HG03439 (cell line): ENCODE results near the gene ITSN1.
"Not testable (repeated sequence)": the region's sequence is repeated elsewhere in the genome, so short reads cannot be mapped to it uniquely, and the experiment has no call there.

Experiments
- ATAC-seq: cut with Tn5 transposase; IDR thresholded peaks from one replicate; pipeline ENCODE4 v1.9.1; 2021; ENCODE audit warnings: mild to moderate bottlenecking, moderate library complexity; ENCODE audit not compliant: unreplicated experiment

The ITSN1 gene

DNA sequence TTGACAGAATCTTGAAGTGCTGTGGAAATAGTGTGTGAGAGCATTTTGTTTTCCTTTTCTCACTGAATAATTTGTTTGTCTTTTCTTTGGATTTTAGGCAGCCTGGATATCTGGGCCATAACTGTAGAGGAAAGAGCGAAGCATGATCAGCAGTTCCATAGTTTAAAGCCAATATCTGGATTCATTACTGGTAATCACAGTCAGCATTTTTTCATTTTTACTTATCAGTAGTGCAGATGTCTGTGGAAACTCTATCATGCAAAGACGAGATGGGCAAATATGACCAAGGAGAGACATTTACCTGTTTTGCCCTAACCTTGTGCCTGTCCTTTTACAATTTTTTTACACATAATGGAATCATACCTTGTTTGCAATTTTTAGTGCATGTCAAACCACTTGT lies 78.8 kb downstream of the ITSN1 start:
- no peak for ATAC-seq

DNA sequence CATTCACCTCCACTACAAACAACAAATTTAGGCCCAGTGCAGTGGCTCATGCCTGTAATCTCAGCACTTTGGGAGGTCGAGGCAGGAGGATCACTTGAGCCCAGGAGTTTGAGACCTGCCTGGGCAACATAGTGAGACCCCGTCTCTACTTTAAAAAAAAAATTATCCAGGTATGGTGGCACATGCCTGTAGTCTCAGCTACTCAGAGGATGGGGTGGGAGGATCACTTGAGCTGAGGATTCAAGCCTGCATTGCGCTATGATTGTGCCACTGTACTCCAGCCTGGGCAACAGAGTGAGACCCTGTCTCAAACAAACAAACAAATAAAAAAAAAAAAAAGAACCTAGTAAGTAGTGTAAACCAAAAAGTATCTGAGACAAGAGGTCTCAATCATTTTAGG lies 86.8 kb downstream of the ITSN1 start:
- not testable (repeated sequence) for ATAC-seq

DNA sequence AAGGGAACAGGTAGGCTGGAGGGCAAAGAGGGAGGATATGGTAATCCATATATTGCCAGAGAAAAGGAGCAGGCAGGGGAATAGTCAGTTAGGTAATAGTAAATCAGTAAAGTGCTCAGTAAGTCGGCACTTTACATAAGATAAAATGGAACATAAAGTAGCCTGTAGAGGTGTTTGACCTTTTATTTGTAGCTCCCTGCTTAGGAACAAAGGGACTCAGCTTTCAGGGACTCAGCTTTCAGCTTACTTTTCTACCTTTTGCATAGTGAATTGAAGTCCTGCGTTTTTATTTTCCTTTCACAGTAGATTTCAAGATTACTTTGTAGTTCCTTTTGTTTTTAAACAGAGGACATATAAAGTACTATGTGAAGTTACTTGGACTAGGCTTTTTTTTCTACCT lies 87.3 kb downstream of the ITSN1 start:
- ATAC-seq: no peak

DNA sequence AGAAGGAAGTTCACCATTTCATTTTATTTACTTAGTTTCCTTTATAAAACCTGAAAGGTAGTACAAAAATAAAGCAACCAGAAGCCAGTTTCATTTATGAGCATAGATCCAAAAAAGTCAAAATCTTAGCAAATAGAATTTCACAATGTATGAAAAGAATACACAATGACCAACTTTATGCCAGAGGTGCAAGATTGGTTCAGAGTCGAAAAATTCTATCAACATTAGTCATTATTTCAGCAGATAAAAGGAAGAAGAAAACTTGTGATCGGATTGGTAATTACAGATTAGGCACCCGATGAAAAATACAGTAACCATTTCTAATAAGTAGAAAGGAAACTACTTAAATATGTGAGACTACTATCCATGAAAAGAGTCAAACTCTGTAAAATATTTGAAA lies 89.1 kb downstream of the ITSN1 start:
- no peak for ATAC-seq

DNA sequence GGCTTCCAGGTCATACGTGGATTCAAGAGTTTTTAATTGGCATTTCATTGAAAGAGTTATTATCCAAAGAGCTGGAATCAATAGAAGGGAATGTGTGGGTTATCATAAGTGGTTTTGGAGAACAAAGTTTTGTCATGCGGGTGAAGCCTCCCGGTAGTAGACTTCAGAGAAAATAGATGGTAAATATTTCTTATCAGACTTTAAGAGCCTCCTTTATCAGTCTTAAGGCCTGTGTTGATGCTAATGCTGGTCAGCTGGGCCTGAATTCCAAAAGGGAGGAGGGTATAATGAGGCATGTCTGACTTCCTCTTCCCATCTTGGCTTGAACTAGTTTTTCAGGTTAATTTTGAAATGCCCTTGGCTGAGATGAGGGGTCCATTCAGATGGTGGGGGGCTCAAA lies 89.7 kb downstream of the ITSN1 start:
- no peak for ATAC-seq

DNA sequence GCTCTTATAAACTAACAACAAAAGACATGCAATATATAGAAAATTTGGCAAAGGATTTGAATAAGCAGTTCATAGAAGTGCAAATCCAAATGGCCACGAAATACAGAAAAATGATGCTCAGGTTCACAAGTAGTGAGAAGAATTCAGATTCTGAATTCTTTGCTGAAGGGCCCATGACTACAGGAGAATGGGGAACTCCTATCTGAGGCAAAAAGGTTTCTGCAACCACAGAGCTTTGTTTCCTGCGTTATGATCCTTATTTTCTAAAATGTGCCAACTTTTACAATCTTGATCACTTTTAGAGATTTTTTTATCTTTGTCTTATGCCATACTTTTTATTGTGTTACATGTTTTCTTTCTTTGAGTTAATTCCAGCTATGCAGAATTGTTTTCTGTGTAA lies 91.3 kb downstream of the ITSN1 start:
- no peak for ATAC-seq

DNA sequence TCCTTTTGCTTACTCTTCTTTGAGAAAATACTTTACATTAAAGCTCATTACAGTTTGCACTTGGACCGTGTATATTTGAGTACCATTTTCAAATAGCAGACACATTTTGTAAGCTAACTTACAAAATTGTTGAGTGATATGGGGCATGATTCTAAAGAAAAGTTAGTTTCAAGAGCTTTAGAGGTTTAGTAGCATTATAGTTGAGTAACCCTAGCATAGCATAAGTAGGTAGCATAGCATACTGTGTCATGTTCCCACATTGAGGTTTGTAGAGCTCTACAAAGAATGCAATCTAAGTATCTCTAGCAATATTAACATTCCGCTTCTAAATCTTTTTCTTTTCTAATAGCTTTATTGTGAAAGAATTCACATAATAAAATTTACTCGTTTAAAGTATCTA lies 92.0 kb downstream of the ITSN1 start:
- no peak for ATAC-seq

DNA sequence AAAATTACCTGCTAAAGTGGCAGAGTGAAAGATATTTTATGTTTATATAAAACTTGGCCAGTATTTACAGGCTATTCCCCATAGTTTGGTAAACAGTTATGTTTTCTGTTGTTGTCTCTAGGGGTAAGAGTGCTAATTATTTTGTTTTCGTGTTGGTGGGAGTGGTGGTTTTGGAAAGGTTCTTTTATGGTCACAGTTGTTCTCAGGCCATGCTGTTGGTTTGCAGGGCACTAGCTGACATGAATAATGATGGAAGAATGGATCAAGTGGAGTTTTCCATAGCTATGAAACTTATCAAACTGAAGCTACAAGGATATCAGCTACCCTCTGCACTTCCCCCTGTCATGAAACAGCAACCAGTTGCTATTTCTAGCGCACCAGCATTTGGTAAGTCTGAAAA lies 92.5 kb downstream of the ITSN1 start:
- ATAC-seq: no peak

DNA sequence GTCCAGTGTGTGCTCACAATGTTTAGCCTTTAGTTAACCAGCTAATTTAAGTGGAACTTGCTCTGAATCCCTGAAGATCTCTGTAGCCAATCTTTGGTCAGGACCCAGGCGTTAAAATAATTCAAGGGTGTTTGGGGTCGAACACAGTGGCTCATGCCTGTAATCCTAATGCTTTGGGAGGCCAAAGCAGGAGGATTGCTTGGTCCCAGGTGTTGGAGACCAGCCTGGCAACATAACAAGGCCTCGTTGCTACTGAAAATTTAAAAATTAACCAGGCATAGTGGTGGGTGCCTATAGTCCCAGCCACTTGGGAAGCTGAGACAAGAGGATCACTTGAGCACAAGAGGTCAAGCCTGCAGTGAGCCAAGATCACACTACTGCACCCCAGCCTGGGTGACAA lies 94.3 kb downstream of the ITSN1 start:
- ATAC-seq: no peak

DNA sequence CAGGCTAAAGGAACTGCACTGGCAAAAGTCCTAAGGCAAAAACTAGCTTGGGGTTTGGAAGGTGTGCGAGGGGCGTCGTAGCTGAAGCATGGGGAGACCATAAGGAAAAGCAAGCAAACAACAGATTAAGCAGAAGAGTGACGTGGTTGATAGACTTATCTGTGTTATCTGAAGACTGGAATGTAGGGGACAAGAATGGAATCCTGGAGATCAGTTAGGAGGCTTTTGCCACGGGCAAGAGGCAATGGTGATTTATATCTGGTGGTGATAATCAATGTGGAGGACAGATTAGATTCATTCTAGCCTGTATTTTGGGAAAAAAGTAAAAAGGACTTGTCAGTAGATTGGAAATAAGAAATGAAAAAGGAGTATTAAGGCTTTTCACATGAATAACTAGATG lies 97.4 kb downstream of the ITSN1 start:
- ATAC-seq: no peak

DNA sequence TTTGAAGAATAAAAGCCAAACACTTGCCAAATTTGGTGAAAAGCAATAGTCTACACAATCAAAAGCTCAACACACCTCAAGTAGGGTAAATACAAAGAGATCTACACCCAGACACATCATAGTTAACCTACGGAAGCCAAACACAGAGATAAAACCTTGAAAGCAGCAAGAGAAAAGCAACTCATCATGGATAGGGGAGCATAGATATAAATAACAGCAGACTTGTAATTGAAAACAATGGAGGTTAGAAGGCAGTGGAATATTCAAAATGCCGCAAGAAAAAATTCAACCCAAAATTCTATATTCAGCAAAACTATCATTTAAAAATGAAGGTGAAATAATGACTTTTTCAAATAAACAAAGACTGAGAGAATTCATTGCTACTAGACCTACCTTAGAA lies 105.1 kb downstream of the ITSN1 start:
- ATAC-seq: no peak

DNA sequence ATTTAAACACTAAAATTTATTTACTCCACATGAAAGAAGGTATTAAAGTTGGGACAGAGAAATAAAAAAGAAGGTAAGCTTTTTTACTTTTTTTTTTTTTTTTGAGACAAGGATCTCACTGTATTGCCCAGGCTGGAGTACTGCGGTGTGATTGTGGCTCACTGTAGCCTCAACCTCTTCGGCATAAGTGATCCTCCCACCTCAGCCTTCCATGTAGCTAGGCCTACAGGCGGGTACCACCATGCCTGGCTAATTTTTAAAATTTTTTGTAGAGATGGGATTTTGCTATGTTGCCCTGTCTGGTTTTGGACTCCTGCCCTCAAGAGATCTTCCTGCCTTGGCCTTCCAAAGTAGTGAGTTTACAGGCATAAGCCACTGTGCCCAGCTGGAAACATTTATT lies 106.6 kb downstream of the ITSN1 start:
- ATAC-seq: no peak

DNA sequence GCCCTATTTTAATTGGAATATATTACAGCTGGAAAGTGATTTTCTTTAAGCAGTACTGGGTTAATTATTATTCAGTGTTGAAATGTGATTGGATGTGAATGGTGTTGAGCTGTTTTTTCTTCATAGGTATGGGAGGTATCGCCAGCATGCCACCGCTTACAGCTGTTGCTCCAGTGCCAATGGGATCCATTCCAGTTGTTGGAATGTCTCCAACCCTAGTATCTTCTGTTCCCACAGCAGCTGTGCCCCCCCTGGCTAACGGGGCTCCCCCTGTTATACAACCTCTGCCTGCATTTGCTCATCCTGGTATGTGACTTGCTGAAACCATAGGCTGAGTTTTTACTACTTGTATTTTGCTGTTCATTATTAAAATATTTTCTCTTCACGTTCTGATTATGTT lies 107.7 kb downstream of the ITSN1 start:
- ATAC-seq: no peak

DNA sequence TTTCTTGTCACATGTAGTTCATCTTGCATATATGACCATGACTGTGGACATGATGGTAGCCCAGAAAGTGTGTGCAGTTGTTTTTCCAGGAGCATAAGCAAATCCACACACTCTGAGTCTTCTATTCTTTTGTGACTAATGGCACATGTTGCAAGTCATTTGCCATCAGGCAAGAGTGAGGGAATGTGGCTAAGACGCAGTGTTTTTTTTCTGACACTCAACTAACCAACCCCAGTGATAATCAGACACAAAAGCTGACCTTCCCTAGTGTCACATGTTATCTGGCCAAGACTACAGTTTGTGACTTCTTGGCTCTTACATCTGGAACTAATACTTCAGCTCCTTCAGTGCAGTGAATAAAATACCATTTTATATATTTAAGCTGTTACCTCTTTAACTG lies 108.8 kb downstream of the ITSN1 start:
- no peak for ATAC-seq

DNA sequence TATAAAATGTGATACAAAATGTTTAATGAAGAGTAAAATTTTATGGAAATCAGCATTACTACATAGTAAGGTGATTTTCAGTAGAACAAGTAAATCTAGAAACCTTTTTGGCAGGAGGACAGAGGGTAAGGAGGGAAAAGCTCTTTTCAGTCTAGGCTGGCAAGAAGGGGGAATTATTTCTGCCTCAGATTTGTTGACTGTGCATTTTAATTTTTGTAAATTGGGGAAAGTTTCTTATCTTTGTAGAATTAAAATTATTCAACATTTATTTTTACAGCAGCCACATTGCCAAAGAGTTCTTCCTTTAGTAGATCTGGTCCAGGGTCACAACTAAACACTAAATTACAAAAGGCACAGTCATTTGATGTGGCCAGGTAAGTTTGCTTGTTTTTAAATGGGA lies 109.2 kb downstream of the ITSN1 start:
- no peak for ATAC-seq

DNA sequence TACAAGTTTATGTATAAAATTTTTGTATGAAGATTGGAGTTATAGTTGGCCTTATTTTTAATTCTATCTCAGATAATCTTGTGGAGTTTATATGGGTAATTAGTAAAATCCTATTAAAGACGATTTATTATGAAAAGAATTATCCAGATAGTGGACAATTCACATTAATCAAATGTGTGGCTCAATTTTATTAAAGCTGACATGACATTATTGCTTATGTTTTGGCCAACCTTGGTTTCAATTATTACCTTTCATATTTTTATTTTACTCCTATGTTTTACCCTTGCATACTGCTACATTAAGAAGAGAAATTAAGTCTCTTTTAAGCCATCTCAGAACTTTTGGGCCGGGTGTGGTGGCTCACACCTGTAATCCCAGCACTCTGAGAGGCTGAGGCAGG lies 110.0 kb downstream of the ITSN1 start:
- no peak for ATAC-seq

DNA sequence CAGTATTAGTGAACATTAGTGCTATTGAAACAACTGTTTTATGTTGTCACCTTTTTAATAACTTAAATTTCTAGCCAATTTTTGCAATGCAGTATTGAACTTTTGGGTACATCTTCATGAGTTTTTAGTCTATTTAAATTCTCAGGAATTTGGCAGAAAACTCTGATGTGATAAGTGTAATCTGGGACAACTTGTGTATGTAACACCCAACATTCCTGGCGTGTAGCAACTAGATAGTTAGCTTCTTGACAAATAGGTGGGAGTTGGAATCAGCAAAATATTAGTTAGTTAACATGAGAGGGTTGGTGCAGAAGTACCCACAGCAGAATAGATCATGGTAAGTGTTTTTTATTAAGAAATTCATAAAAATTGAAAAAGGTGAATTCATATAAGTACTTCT lies 111.6 kb downstream of the ITSN1 start:
- ATAC-seq: no peak

DNA sequence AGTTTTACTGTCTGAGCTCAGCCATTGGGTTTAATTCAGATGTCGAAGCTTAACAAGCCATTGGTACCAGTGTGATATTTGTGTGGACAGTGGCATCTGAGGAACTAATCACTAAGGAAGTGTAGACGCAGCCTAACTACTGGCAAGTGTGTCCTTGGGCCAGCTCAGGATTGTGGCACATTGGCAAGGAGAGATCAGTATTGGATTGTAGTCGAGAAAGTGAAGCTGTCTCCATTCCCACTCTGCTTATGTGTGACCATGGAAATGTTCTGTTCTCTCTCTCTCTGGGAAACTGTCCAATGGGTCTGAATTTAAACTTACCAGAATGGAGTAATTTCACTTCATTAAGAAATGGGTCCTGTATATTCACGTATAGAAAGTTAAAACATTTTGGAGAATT lies 112.2 kb downstream of the ITSN1 start:
- no peak for ATAC-seq

DNA sequence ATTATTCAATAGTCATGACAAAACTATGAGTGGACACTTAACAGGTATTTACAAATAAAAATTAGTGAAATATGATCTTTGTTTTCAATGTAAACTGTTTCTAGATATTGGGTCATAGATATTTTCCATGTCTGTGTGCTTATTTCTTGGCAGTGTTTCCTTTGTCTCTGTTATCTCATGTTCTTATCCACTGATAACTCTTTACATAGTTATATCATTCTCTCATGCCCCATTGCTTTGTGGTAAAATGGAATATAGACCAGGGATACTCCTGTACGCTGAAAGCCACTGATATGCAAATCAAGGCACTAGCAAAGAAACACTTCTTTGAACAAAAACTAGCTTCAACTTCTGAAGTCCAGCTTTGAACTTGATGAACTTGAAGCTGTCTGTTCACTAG lies 113.1 kb downstream of the ITSN1 start:
- ATAC-seq: no peak

DNA sequence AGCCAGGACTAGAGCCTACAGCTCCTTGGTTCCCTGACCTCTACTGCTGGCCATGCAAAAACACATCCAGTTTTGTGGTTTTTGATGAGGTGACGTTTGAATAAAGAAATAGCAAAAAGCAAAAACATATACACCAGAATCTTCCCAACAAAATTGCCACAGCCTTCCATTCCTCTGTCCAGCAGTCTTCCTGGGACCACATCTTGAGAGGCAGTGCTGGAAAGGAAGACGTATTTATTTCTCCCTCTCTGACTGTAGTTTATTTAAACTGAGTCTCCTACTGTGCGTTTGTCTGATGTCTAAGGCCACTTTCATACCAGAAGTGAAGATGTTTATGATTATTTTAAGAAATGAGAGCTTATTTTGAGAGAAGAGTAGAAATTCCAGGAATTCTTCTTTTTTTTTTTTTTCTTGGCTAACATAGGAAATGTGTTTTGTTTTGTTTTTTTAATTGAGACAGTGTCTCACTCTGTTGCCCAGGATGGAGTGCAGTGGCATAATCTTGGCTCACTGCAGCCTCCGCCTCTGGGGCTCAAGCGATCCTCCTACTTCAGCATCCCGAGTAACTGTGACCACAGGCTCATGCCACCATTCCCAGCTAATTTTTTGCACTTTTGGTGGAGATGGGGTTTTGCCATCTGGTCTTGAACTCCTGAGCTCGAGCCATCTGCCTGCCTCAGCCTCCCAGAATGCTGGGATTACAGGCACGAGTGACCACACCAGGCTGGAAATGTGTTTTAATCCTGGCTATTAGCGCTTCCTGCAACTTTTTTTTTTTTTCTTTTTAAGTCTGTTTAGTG lies 118.5 kb downstream of the ITSN1 start:
- no peak for ATAC-seq

DNA sequence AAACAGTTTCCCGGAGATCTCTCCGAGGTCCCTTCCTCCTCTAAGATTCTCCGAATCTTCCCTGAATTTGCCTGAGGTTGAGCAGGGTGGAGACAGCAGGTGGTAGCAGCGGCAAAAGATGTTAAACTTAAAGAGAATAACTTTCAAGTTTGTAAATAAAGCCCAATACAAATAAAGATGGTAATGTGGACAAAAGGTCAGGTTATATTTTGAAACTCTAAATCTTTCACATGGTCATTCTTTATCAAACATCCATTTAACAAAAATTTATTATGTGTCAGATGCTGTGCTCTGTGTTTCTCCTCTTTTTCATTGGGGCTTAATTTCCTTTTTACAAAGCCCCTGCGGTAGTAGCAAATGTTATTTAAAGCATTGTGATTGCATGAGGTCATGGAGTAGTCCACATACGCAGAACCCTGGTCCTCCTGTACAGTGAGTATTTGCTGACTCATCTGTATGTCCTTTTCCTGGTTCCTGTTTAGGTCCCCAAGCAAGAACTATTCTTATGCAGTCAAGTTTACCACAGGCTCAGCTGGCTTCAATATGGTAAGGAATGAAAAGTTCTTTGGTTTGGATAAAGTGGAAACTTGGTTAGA lies 119.2 kb downstream of the ITSN1 start:
- no peak for ATAC-seq

DNA sequence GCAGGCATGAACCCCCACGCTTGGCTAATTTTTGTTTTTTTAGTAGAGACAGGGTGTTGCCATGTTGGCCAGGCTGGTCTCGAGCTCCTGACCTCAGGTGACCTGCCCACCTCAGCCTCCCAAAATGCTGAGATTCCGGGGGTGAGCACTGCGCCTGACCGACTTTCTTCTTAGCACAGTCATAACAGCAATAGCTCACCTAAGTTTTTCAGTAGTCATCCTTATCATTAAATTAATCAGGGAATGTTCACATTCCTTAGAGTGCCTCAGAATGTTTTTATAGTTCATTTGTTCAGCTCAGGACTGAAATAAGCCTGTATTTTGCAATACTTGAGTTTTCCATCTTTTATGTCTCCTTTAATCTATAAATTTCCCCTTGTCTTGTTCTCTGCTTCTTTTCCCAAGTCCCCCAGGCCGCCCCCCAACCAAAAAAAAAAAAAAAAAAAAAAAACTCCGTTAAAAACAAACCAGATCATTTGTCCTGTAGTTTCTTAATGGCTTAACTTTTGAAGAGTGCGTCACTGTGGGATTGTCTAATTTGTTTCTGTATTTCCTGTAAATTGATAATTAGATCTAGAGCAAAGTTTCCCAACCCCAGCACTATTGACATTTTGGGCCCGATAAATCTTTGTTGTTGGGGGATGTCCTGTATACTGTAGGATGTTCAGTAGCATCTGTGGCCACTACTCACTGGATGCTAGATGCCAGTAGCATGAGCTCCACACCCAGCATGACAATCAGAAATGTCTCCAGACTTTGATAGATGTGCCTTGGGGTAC lies 120.7 kb downstream of the ITSN1 start:
- ATAC-seq: no peak
